ENCODE results near the gene TMEM100.

Gene TMEM100

DNA sequence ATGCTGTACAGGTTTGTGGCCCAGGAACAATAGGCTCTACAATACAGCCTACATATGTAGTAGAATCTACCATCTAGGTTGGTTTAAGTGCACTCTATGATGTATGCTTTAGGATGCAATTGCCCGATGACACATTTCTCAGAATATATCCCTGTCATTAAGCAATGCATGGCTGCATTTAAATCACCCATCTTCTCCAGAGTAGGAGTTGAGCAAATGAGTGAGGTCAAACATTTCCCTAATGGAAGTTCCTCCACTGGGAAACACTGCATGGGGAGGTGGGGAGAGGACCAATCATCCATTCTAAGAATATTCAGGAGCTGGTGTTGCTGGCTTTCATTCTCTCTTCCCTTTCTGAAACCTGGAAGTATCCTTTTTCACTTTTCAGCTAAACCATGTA lies 26.2 kb upstream of the TMEM100 start:
- DNase-seq (ENCODE audit: insufficient read length, low spot score) (no peak), FAIRE-seq (no peak)
- TF ChIP-seq POLR2AphosphoS5 (IDR thresholded peaks at IDR 0.05; ENCODE audit: low read depth, low read length) (no peak), TAF1 (IDR thresholded peaks at IDR 0.05; ENCODE audit: low read depth, low read length) (no peak), POU2F2 (IDR thresholded peaks at IDR 0.05; ENCODE audit: low read depth, low read length) (no peak), PAX5 (IDR thresholded peaks at IDR 0.05; ENCODE audit: insufficient read depth, low read length, severe bottlenecking) (no peak), SPI1 (IDR thresholded peaks at IDR 0.05; ENCODE audit: low read depth, low read length) (no peak), POLR2A (IDR thresholded peaks at IDR 0.05; ENCODE audit: low read depth, low read length) (no peak)

DNA sequence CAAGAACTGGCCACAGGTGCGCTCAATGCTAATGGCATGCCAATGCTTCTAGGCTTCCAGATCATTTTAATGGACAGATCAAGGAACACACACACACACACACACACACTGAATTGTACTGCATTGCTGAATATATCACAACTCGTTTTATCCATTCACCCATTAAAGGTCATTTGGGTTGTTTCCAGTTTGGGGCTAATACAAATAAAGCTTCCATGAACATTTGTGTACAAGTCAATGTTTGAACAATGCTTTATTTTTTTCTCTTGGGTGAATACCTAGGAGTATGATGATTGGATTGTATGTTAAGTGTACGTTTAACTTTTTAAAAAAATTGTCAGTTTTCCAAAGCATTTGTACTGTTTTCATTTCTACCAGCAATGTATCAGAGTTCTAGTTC lies 24.5 kb upstream of the TMEM100 start:
- TF ChIP-seq POLR2A (IDR thresholded peaks at IDR 0.05; ENCODE audit: low read depth, low read length) (no peak), SPI1 (IDR thresholded peaks at IDR 0.05; ENCODE audit: low read depth, low read length) (no peak), PAX5 (IDR thresholded peaks at IDR 0.05; ENCODE audit: insufficient read depth, low read length, severe bottlenecking) (no peak), POLR2AphosphoS5 (IDR thresholded peaks at IDR 0.05; ENCODE audit: low read depth, low read length) (no peak)
- FAIRE-seq (no peak), DNase-seq (ENCODE audit: insufficient read length, low spot score) (no peak)

DNA sequence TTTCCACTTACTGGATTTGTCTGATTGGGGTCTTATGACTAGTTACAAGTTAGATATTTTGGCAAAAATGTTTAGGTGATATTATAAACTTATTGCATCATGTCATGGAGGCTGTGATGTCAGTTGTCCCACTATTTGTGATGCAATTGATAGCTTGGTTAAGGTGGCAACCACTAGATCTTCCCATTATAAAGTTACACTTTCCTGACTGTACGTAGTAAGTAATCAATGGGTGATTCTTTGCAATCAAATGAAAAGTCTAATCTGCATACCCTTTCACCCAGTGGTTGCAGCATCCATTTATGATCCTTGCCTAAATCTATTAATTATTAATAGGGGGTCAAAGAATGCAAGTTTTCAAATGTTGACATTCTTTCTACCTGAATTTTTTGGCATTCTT lies 23.8 kb upstream of the TMEM100 start:
- no peak for FAIRE-seq
- DNase-seq (ENCODE audit: insufficient read length, low spot score): no peak
- TF ChIP-seq POU2F2 (IDR thresholded peaks at IDR 0.05; ENCODE audit: low read depth, low read length): no peak

DNA sequence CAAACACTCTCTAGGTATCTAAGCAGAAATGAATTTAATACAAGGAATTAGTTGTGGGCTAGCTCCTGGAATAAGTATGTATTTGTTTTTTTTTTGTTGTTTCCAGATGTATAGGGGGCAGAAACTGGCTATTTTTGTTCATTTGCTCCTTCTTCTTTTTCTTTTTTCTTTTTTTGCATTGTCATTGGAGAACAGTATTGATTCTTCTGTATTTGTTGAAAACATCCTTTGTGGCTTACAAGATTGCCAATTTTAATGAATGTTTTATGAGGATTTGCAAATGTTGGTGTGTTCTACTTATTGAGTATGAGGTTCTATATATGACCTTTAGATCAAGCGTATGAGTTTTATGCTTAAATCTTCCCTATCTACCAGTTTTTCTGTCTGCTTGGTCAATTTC lies 22.6 kb upstream of the TMEM100 start:
- TF ChIP-seq POLR2AphosphoS5 (IDR thresholded peaks at IDR 0.05; ENCODE audit: low read depth, low read length) (no peak), TAF1 (IDR thresholded peaks at IDR 0.05; ENCODE audit: low read depth, low read length) (no peak), SPI1 (IDR thresholded peaks at IDR 0.05; ENCODE audit: low read depth, low read length) (no peak), PAX5 (IDR thresholded peaks at IDR 0.05; ENCODE audit: insufficient read depth, low read length, severe bottlenecking) (no peak)
- no peak for DNase-seq (ENCODE audit: insufficient read length, low spot score)
- no peak for FAIRE-seq

DNA sequence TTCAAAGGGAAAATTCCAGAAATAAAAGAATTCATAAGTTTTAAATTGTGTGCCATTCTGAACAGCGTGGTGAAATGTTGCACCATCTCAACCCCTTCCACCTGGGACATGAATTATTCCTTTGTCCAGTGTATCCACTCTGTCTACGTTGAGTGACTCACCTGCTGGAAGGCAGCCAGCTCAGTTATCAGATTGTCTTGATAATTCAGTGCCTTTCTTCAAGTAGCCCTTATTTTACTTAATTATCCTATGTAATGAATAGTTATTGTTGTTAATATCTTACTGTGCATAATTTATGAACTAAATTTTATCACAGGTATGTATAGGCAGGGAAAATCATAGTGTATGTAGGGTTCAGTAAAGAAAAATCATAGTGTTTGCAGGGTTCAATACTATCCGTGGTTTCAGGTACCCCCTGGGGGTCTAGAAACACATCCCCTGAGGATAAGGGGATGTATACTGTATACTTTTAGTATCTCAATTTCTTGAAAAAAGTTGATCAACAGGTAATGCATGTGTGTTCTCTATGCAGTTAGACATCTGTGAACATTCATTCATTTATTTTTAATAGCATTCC lies 20.5 kb upstream of the TMEM100 start:
- TF ChIP-seq SPI1 (IDR thresholded peaks at IDR 0.05; ENCODE audit: low read depth, low read length) (no peak), POLR2AphosphoS5 (IDR thresholded peaks at IDR 0.05; ENCODE audit: low read depth, low read length) (no peak), TAF1 (IDR thresholded peaks at IDR 0.05; ENCODE audit: low read depth, low read length) (no peak), POU2F2 (IDR thresholded peaks at IDR 0.05; ENCODE audit: low read depth, low read length) (no peak), PAX5 (IDR thresholded peaks at IDR 0.05; ENCODE audit: insufficient read depth, low read length, severe bottlenecking) (no peak), POLR2A (IDR thresholded peaks at IDR 0.05; ENCODE audit: low read depth, low read length) (no peak)
- FAIRE-seq (no peak), DNase-seq (ENCODE audit: insufficient read length, low spot score) (no peak)

DNA sequence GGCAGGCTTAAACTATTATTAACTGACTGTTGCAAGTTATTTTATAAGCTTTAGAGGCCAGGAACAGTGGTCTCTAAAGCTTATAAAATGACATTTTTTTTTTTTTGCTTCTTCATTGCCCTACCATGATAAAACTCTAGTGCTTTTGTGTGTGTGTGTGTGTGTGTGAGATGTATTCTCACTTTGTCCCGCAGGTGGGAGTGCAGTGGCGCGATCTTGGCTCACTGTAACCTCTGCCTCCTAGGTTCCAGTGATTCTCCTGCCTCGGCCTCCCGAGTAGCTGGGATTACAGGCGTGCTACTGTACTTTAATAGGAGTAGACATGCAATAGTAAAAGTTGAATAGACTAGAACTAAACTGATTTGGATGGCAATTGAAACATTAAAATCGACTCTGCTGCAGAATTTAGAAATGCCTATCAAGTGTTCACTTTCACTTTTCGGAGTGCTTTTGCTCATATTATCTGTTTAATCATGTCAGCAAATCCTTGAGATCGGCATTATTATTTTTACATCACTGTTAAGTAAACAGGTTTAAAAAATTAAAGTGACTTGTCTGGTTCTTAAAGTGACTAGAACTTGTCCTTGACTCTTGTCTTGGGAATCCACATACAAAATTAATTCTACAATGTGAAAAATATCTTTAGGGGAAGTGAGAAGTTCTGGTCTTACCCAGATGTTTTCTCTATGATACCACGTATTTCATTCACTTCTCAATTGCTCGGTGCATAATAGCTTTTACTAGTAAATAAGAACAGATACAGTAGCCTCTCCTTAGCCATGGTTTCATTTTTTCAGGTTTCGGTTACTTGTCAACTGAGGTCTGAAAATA lies 19.8 kb upstream of the TMEM100 start:
- DNase-seq (ENCODE audit: insufficient read length, low spot score): no peak
- TF ChIP-seq SPI1 (IDR thresholded peaks at IDR 0.05; ENCODE audit: low read depth, low read length) (peak; percentile 86), POU2F2 (IDR thresholded peaks at IDR 0.05; ENCODE audit: low read depth, low read length) (no peak)
- FAIRE-seq: peak; percentile 57

DNA sequence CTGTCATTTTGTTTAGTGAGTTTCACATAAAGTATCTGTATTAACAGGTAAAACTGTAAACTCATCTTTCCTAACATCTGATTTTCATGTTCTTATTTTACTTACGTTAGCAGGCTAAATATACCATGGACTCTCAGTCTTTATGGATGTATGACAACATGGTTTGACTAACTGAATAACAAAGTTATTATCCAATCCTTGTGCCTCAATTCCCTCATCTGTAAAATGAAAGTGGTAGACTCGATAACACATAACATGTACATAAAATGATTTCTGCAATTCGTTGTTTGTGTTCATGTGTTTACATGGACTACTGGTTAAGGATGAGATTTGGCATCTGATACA lies 18.7 kb upstream of the TMEM100 start:
- DNase-seq (ENCODE audit: insufficient read length, low spot score) (no peak), FAIRE-seq (peak; percentile 47)
- TF ChIP-seq POU2F2 (IDR thresholded peaks at IDR 0.05; ENCODE audit: low read depth, low read length) (no peak), TAF1 (IDR thresholded peaks at IDR 0.05; ENCODE audit: low read depth, low read length) (no peak), PAX5 (IDR thresholded peaks at IDR 0.05; ENCODE audit: insufficient read depth, low read length, severe bottlenecking) (no peak), SPI1 (IDR thresholded peaks at IDR 0.05; ENCODE audit: low read depth, low read length) (no peak), POLR2A (IDR thresholded peaks at IDR 0.05; ENCODE audit: low read depth, low read length) (no peak), POLR2AphosphoS5 (IDR thresholded peaks at IDR 0.05; ENCODE audit: low read depth, low read length) (no peak)

DNA sequence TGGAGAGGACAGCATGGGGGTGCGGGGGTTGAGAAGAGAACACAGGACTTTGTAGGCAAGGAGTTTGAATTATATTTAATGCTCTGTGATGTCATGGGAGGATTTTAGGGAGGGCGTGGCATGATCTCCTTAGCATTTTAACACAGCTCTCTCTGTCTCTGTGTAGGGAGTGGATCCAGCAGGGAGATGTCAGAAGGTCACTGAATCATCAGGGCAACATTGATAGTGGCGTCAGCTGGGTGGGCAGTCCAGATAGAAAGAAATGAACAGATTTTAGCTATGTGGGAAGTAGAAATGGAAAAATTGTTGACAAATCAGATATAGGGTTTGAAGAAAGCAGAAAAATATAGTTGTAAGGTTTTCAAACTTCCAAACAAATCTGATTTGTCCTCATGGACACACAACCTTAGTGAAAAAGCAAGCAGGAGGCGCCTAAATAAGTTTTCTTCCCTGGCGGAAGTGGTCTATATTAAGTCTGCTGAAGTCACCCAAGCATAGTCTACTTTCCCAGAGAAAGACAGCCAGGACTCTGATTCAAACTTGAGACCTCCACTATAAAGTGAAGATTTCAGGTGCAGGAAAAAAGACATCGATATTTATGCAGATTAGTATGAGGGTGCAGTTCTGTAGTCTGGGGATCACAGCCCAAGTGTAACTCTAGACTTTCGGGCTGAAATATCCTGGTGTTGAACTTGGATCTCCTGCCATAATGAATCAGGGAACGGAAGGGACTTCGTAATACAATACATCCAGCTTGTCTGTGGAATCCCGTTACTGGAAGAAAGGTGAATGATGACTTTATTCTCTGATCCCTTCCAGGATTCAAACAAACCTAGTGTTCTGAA lies 18.1 kb upstream of the TMEM100 start:
- TF ChIP-seq SPI1 (IDR thresholded peaks at IDR 0.05; ENCODE audit: low read depth, low read length) (no peak), TAF1 (IDR thresholded peaks at IDR 0.05; ENCODE audit: low read depth, low read length) (no peak), POLR2A (IDR thresholded peaks at IDR 0.05; ENCODE audit: low read depth, low read length) (no peak), POLR2AphosphoS5 (IDR thresholded peaks at IDR 0.05; ENCODE audit: low read depth, low read length) (no peak), POU2F2 (IDR thresholded peaks at IDR 0.05; ENCODE audit: low read depth, low read length) (no peak), PAX5 (IDR thresholded peaks at IDR 0.05; ENCODE audit: insufficient read depth, low read length, severe bottlenecking) (no peak)
- FAIRE-seq (no peak), DNase-seq (ENCODE audit: insufficient read length, low spot score) (no peak)

DNA sequence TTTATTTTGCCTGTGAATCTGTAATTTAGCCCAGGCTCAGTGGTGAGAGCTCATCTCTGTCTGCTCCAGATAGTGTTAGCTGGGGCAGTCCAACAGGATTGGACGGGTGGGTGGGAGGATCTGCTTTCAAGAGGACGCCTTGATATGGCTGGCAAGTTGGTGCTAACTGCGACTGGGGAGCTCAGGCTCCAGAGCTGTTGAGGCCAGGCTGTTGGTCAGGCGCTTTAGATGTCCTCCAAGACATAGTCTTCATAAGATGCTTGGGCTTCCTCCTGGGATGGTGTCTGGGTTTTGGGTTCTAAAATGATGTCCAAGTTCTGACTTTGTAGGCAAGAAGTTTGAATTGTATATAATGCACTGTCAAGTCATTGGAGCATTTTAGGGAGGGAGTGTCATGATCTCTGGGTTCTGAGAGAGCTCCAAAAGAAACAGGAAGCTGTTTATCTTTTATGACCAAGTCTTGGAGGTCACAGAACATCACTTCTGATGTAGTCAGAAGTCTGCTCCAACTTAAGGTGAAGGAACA lies 15.4 kb upstream of the TMEM100 start:
- DNase-seq (ENCODE audit: insufficient read length, low spot score): no peak
- TF ChIP-seq PAX5 (IDR thresholded peaks at IDR 0.05; ENCODE audit: insufficient read depth, low read length, severe bottlenecking) (no peak), POLR2AphosphoS5 (IDR thresholded peaks at IDR 0.05; ENCODE audit: low read depth, low read length) (no peak), SPI1 (IDR thresholded peaks at IDR 0.05; ENCODE audit: low read depth, low read length) (no peak), POLR2A (IDR thresholded peaks at IDR 0.05; ENCODE audit: low read depth, low read length) (no peak), POU2F2 (IDR thresholded peaks at IDR 0.05; ENCODE audit: low read depth, low read length) (no peak), TAF1 (IDR thresholded peaks at IDR 0.05; ENCODE audit: low read depth, low read length) (no peak)
- no peak for FAIRE-seq
